Stimulated activated CD4-positive, alpha-beta T cell treated with anti-CD3 and anti-CD28 coated beads, TNF-alpha, amount 100 ng/mL, for 1 hour (primary cell): ENCODE measurements around the gene PDGFC.

Source experiments
- DNase-seq, 3 donors: peaks; one replicate each; pipeline ENCODE4 v3.0.0-alpha.2; 2020; ENCODE audit warnings: low read depth in 3 of 3, low spot score in 1 of 3

The PDGFC gene, protein sequence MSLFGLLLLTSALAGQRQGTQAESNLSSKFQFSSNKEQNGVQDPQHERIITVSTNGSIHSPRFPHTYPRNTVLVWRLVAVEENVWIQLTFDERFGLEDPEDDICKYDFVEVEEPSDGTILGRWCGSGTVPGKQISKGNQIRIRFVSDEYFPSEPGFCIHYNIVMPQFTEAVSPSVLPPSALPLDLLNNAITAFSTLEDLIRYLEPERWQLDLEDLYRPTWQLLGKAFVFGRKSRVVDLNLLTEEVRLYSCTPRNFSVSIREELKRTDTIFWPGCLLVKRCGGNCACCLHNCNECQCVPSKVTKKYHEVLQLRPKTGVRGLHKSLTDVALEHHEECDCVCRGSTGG

GRCh38 chr4:156971676-156972378 is at the start of gene PDGFC:
Gene PDGFC (minus strand): TSS chr4:156971799. CDS start chr4:156970903, 896 bp downstream.
- no peak for DNase-seq

DNA sequence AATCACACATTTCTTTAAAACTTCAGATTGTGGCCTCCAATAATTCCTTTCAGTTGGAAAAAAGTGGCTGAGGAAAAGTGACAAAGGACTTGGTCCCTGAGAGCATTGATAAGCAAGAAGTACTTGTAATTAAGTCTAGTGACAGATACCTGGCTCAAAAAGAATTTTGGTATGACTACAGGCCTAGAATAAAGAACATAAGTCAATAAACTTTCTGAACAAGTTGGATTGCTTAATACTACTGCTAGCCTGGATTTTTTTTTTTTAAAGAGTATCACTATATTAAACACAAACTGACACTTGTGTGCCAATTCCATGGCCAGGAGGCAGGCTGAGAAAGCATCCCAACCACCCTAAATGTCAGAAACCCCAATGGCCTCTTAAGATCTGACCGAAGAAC is 49.3 kb upstream of the PDGFC start:
- DNase-seq = no peak

- no peak for DNase-seq
Measured at GRCh38 chr4:157018920-157019490, 47.4 kb upstream of the PDGFC start.

- DNase-seq = no peak
Measured at GRCh38 chr4:157014621-157015591, 43.3 kb upstream of the PDGFC start.

GRCh38 chr4:157013656-157014055 is 42.1 kb upstream of the PDGFC start:
- DNase-seq = no peak

DNA sequence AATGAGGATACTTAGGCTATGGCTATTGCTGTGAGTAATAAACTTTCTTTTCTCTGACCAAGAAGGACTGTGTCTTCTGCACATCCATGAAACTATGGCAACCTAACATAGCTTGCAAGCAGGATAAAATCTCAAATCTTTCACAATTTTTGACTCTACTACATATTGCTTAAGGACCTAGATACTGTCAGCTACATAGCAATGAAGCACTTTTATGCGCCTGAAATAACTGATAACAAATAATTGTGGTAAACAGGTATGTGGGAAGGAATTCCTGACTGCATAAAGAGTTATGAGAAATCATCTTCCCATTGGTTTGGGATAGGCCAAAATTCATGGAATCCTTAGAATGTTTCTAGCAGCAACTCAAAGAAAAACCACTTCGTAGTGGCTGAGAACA is 41.2 kb upstream of the PDGFC start:
- no peak for DNase-seq

GRCh38 chr4:157012296-157012695 is 40.7 kb upstream of the PDGFC start:
- DNase-seq = no peak

GRCh38 chr4:157010630-157011029 is 39.0 kb upstream of the PDGFC start:
- DNase-seq = no peak

DNA sequence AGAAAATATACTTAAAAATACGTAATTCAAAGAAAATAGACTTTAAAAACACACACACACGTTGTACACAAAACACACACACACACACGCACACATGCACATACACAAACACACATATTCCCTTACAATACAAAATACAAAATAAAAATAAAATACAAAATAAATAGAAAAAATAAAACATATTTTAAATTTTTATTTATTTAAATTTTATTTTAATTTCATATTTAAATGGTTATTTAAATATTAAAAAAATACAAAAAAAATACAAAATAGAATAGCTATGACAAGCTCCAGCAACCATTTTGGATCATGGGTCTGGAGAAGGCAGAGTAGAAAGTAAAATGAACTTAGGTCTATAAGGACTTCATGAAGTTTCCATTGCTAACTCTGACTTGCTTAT is 34.2 kb upstream of the PDGFC start:
- DNase-seq = no peak

DNA sequence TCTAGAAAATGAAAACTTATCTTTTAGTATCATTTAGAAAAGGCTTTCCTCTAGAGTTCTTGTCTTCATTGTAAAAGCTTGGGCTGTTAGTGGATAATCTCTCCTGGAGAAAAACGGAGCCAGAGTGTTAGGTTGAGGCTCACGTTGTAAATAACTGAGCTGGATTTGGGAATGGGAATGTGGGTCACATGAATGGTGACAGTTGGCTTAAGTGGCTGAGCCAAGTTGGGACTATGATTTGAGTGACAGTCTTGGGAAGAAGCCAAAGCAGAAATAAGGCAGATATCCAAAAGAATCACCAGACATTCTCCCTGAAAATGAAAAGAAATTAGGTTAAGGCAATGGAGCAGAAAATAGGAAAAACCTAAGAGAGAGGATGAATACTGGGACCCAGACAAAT is 33.6 kb upstream of the PDGFC start:
- no peak for DNase-seq

- no peak for DNase-seq
Measured at GRCh38 chr4:157004279-157005161, 32.9 kb upstream of the PDGFC start.

GRCh38 chr4:156999175-156999517 is 27.5 kb upstream of the PDGFC start:
- no peak for DNase-seq

DNA sequence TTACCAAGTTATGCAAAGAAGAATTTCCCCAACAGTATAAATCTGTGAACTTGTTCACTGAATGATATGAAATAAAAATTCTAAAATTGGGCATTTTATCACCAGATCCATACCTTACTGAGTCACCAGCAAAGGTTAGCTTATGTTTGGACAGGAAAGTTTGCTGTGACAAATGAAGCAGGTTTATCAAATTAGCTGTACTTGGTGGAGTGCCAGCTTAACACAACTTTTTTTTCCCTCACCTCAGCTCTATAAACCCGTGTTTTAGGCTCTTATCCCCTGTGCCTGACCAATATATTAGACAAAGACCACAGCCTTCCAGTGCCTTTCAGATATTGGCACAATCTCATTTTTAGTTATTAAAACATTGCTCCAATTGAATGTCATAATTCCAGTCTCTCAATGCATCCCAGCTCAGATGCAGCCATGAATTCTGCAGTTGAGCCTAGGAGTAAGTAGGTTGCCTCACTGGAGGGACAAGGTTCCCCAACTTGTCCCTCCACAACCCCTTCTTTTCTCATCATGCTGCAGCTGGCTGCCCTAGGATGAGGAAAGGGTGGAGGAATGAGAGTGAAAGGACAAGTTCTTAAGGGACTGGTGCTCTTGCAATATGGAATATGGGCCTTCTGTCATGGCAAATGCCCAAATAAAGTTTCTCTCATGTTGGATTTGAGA is 27.0 kb upstream of the PDGFC start:
- DNase-seq = no peak

DNA sequence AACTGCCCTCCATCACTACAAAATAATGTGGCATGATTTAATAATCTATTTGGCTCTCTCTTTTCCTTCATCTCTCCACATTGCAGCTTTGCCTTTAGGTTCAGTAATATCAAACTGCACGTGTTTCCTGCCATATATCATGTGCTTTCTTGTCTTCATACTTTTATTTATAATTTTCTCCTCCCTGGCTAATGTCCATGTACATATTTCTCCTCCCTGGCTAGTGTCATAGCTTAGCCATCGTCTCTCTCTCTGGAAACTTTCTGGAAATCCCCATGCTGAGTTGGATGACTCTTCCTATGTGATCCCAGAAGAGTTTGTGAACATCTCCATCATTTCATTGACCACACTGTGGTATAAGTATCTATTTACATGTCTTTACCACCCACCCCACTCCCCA is 21.3 kb upstream of the PDGFC start:
- no peak for DNase-seq

DNA sequence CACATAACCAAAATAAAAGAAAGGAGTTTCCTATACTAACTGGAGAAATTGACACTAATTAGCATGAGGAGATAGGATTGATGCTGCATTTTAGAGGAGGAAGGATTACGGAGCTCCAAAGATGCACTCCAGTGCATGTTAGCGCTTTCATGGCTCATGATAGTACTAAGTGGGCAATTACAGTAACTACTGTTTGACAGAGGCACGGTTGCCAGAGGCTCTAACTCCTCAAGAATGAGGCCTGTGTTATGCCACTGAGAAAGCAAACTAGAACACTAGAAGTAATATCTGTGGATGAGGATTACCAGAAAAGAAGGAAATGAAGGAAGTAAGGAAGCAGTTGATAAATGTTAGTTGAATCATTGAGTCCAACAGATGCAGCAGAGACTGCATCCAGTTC is 19.6 kb upstream of the PDGFC start:
- no peak for DNase-seq

- DNase-seq = no peak
Measured at GRCh38 chr4:156983366-156983765, 11.8 kb upstream of the PDGFC start.

DNA sequence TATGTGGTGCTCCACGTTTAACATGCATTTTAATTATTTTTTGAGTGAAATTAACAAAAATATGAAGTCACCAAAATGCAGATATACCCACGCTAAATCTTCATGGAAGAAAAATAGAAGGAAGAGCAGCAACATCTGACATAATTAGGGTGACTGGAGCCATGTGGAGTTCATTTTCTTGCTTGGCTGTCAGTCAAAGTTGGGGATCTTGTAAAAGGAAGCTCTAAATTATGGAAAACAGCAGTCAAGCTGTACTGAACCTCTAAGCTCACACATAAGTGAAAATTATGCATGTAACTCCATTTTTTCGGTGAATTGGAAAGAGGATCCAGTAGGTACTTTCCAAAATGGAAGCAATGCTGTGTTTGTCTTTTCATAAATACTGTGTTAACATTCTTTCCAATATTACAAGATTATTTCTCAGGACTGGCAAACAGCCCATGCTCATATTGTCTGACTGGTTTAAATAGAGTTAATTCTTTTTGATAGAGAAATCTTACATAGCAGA is 9.7 kb upstream of the PDGFC start:
- no peak for DNase-seq

DNA sequence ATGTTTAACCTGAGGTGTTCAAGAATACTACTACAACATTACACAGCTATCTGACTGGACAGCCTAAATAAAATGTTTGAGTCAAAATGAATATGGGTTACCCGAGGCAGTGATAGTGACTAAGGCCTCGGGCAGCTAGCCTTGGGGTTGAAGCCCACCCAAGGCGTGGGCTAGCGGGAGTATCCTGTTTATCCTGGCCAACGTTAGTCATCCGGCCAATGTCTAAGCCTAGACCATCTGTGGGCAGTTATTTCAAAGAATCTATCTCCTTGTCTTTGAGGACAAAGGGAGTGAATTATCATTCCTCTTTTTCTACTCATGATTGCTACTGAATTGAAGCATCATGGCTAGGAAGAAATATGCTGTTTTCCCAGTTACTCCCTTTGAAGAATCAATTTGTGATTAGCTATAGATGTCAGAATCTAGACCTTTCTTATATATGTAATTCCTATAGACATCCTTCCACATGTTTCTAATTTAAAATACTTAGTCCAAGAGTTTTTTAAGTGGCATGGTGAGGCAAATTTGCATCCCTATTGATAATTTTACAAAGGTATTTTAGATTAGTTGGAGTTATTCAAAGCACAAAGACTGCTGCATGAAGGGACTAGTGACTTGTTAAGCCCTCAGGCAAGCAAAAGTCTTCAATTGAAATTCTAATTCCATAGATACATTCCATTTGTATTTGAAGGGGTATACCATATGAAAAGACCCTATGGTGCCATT is 6.0 kb upstream of the PDGFC start:
- no peak for DNase-seq

DNA sequence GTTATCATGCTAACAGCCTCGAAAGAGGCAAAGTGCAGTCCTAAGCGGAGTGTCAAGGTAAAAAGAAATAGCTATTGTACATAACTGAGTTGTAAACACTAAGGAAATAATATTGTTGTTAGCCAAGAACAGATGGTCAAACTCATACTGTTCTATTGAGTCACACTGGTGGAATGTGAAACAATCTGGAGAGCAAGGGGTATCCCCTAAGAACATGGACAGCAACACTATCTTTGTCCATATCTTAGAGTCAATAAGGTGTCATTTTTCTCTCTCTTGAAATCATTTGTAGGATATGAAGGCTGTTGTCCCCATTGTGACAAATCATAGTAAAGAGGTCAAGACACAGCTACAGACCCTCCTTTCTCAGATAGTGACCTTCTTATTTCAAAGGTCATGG is 4.5 kb upstream of the PDGFC start:
- no peak for DNase-seq
